SW480 (cell line): ENCODE measurements around the gene ELOVL3.
A peak's percentile ranks its signal among the peaks of the same experiment; 100 is the strongest.
"Not testable (repeated sequence)": the region's sequence is repeated elsewhere in the genome, so short reads cannot be mapped to it uniquely, and the experiment has no call there.

Experiments
- DNase-seq: peaks from one replicate; pipeline ENCODE4 v3.0.0-alpha.2; 2016; ENCODE audit warnings: low spot score

ELOVL3 gene

DNA sequence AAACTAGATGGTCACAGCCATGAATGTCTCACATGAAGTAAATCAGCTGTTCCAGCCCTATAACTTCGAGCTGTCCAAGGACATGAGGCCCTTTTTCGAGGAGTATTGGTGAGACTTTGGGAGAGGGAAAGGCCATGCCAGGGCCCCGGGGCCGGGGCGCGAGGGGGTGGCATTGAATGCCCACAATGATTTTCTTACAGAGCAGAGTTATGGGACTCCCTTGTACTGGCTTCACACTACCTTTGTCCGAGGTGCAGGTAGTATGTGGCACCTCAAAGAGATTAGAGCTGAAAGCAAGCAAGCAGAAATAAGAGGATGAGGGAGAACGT lies 407 bp downstream of the ELOVL3 start:
- no peak for DNase-seq

DNA sequence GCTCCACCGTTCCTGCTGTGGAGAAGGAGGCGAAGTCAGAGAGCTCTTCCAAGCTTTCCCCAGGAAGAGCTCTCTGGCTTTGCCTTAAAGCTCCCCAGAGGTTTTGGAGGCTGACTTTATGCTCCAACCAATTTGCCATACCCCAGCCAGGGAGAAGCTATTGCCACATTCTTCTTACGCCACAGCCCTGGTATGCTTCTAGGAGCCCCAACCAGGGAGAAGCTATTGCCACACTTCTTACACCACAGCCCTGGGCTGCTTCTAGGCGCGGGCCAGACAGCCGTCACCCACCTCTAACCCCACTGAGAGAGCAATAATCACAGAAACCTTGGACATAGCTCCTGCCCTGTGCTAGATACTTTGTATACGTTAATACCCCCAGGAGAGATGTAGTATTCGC lies 951 bp downstream of the ELOVL3 start:
- no peak for DNase-seq

DNA sequence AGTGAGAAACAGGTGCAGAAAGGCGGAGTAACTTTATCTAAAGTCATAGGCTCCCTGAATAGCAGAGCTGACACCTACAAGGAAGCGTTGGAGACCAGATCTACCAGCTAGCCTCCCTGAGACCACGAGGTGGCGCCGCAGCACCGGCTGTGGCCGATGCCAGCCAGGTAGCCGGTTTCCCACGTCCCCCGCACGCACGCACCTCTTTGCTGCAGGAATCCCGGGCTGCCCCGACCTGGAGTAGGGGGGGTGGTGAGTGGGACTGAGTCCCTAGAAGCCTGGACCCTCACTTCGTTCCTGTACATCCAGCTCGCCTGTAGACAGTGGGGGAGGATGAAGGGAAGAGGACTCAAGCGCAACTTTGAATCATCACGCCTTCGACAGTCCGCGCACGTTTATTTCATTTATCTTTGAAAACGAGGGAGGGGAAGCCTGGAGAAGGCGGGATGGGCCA lies 3.7 kb downstream of the ELOVL3 start:
- peak; percentile 86 for DNase-seq

DNA sequence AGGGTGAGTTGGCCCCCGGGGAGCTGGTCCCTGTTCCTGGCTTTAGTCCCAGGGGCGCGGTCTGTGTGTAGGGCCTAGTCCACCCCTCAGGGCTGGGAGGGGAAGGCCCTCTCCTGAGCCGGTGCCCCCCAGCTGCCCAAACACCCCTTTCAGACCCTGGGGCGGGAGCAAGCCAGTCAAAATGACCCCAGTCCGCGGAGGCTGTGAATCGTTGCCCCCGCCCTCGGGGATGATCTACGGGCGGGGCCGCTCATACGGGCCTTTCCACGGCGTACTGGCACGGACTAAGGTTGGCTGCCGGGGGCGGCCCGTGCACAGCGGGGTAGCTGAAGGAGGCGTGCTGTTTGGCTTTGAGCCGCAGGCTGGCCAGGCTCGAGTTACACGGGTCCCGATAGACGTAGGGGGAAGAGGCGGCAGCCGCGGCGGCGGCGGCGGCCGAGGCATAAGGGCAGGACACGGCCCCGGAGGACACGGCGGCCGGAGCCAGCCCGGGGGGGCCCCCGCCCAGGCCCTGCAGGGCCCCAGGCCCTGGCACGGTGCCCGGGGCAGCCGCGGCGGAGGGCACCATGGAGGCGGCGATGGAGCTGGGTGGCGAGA lies 4.3 kb downstream of the ELOVL3 start:
- peak; percentile 74 for DNase-seq

DNA sequence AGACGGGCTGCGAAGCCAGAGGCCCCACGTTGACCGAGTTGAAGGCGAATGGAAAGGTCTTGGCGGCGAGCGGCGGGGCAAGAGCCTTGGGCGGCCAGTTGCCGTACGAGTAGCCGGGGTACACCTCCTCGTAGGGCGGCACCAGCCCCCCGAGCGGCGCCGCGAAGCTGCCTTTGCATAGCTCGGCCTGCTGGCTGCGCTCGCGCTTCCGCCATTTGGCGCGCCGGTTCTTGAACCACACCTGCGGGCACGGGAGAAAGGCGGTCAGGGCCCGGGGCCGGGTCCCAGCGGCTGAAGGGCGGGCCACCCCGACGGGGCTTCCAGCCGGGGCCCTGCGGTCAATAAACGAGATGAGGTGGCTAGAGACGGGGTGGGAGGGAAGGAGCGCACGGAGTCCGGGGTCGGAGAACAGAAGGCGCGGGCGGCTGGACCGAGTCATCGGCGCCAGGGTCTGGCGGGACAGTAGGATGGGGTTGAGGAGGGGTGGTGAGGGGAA lies 4.8 kb downstream of the ELOVL3 start:
- DNase-seq = peak; percentile 26

DNA sequence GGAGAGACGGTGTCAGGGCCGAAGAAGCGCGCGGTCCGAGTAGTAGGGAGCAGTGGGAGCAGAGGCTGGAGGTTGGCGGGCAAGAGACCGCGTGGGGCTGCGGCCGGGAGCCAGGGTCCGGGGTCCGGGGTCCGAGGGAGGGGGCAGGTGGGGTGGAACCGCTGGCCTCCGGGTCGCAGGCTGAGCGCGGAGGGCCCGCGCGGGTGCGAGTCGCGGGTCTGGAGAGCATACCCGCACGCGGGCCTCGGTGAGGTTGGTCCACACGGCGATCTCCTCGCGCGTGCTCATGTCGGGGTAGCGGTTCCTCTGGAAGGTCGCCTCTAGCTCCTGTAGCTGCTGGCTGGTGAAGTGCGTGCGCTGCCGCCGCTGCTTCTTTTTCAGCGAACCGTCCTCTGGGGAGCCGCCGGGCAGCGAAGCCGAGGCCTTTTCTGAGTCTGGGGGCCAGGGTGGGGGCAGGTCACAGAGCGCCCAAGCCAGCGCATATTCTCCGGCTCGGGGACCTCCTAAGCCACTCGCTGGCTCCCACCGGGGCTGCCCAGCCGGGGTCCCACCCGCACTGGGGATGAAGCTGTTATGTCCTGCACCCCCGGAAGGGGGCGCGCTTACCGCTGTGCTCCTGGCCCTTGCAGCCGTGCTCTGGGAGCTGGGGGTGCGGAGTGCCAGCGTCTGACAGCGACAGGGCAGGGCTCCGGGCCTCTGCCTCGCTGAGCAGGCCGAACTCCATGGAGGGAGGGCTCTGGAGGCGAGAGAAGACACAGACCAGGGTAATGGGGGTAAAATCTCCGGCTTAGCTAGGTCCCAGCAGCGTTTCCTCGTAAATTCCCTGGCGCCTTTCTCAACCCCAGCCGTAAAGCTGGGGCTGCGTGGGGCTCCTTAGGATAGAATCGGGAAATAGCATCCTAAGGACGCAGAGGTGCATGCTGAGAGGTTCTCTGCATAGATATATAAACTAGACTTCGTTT lies 5.5 kb downstream of the ELOVL3 start:
- no peak for DNase-seq

DNA sequence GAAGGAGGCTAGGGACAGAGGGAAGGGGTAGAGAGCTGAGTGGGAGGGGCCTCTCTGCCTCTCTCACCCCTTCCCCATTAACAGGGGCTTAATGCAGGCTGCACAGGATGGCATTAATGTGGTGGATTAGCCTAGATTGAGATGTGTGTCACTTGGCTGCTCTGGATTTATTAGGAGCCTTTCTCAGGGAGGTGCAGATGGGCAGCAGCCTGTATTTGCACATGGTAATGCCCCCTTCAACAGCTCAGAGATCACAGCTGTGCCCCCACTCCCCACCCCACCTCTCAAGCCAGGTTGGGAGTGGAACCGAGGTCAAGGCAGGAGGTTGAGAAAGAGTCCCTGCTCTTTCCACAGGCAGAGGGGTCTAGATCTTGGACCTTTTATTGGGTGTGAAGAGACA lies 7.9 kb downstream of the ELOVL3 start:
- DNase-seq = no peak

DNA sequence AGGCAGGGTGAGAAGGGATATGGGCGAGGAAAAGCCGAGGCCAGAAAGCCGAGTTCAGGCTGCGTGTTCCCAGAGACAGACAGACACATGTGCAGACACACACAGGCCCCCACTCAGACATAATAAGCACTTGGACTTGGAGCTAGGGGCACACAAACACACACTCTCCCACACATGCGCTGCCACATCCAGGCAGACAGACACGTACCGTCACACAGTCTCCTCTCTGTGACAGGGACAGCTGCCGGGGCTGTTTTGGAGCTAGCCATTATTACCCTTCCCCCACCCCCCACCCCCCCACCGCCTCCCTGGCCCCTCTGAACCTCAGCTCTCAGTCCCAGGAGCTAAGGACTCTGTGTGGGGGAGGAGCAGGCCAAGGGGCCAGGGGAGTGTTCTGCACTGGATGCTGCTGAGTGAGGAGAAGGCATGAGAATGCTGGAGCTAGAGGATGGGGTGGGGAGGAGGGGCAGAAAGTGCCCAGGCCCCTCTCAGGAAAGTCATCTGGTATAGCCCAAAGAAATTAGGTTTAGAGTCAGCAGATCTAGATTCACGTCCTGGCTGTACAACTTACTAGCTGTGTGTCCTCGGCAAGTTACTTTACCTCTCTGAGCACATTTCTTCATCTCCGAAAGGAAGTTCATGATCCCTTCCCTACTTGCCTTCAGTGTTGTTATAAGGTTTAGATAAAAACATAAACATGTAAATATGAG lies 8.9 kb downstream of the ELOVL3 start:
- no peak for DNase-seq

DNA sequence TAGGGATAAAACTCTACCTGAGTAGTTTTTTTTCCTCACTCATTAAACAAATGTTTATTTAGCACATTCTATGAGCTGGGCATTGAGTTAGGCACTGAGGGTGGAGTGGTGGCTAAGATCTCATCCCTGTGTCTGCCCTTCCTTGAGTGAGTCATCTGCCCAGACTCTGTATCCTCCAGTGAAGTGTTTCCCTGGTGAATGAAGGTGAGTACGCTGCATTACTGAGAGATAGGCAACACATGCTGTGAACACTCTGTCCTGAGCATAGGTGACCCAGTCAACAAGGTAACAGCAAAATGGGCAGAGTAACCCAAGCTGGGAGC lies 9.5 kb downstream of the ELOVL3 start:
- DNase-seq = no peak

DNA sequence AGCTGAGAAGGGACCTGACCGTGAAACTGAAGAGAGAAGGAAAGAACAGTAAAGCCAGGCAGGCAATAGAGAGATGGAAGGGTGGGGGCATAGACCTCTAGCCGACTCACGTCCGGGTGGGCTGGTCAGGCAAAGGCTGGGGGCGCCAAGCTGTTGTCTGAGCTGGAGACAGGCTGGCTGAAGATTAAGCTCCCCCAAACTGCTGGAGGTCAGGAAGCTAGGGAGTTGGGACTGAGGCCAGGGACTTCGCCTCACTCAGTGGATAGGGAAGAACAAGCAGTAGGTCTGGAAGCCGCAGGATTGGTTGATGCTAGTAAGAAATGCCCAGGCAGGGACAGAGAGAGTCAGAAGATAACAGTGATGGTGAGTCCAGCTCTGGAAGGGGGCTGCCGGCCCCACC lies 9.9 kb downstream of the ELOVL3 start:
- DNase-seq = no peak

DNA sequence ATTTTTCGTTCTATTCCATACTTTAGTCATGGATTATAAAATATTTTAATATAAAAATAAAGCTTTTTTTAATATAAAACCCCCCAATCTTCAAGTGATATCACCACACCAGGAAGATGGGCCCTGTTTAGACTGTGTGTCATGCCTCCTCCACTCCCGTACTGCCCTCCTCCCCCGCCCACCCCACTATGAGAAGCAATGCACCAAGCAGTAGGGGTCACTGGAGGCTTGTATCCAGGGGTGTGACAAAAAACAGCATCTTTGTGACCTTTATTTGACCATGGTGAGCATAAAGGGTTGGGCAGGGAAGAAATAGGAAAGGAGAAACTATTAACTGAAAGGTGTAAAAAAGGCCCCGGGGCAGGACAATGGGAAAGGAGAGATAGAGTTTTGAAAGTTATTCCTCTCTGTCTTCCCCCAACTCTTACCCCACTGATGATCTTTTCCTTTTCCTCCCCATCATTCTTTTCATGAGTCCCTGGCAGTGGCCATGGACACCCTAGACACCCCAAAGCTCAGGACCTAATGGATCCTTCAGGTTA lies 11.7 kb downstream of the ELOVL3 start:
- no peak for DNase-seq

DNA sequence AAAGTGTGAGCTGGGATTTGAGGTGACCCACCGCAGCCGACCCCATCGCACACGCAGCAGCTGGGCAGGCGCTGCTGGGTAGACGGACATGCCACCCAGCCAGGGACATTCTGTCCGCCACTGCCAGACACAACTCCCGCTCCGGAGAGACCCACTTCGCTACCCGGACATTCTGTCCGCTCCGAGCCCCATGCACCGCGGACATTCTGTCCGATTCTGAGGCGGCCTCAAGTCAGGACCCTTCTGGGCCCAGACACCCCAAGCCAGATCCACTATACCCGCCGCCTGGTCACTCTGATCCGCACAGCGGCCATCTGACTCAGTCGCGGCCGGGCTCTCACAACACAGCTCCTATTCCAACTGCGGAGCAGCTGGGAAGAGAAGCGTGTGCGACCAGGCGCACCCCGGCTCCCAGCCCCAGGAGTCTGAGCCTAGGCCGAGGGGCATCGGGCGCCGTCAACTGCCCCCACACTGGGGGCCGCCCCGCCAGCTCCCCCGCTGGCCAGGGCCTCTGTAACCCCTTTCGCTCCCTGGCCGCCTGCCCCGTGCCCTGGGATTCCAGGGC lies 14.4 kb downstream of the ELOVL3 start:
- no peak for DNase-seq

DNA sequence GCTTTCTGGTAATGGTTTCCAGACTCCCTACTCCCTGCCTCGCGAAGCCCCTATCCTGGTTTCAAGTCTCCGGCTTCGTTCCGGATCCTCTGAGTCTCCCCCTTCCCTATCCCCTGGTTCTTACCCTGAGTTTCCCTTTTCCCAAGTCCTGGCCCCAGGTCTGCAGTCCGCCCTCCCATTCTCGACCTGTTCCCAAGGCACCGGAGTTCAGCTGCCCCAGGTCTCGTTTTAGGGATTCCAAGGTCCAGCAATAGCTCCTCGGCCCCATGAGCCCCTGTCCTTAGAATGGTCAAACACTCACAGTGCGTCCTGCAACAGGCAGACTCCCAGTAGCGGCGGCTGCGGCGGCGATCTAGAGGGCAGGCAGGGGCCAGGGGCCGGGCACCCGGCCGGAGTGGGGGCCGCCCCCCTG lies 14.9 kb downstream of the ELOVL3 start:
- no peak for DNase-seq

DNA sequence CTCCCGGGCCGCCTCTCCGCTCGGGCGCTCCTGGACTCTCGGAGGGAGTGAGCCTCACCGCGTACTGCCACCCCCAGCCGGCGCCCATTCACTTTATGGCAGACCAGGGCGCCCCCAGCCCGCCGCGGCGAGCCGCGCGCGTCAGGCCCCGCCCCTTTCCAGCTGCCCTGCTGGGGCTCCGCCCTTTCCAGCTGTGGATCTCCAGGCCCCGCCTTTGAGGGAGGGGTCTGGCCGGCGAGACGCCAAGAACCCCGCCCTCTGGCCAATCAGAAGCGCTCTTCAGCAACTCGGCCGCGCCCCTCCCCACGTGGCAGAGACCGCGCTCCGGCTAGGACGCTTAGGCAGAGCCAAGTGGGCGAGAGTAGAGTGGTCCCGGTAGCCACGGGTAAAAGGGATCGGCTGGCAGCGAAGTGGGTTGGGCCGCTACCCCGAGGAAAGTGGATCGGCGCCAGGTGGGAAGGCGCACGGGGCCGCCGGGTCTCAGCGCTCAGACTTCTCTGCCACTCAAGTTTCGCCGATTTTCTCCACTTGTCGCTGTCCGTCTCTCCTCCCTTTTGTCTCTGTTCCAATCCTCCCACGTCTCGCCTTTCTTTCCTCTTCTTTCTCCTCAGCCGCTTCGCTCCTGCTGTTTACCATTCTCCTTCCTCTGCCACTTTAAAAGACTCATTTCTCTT lies 15.5 kb downstream of the ELOVL3 start, which contains the start of gene PITX3:
PITX3 (minus strand) TSS at position 69 of the 674 bp plus-strand sequence. CDS start 9,432 bp downstream, outside the sequence.
- DNase-seq = peak; percentile 85

DNA sequence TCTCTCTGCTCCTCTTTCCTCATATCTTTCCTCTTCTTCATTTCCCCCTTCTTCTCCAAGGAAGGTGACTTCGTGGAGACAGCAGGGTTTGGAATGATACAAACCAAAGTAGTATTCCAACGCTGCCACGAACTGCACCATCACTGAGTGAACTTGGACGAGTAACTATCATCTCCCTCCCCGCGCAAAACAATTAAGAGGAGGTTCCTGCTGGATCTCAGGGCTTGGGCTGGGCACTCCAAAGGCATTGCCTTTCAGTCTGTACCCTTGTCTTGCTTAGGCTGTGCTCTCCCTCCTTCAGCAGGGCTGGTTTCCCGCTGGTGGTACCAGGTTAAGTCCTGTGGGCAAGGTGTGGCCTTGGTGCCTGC lies 16.0 kb downstream of the ELOVL3 start:
- no peak for DNase-seq

DNA sequence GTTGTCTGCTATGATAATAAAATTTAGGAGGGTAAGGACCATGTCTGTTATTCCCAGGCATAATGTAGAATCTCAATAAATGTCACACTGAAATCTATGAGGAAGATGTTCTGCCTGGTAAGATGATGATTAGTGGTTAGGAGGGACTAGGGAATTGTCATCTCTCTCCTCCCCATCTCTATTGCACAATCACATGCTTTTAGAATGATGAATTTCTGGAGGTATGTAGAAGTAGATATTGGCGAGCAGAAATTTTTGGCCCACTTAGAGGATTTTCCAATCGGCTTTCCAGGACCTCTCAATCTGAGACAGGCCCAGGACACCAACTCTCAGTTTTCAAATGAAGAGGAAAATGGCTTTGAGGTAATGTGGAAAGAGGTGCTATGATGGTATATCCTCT lies 17.2 kb downstream of the ELOVL3 start:
- DNase-seq = no peak

DNA sequence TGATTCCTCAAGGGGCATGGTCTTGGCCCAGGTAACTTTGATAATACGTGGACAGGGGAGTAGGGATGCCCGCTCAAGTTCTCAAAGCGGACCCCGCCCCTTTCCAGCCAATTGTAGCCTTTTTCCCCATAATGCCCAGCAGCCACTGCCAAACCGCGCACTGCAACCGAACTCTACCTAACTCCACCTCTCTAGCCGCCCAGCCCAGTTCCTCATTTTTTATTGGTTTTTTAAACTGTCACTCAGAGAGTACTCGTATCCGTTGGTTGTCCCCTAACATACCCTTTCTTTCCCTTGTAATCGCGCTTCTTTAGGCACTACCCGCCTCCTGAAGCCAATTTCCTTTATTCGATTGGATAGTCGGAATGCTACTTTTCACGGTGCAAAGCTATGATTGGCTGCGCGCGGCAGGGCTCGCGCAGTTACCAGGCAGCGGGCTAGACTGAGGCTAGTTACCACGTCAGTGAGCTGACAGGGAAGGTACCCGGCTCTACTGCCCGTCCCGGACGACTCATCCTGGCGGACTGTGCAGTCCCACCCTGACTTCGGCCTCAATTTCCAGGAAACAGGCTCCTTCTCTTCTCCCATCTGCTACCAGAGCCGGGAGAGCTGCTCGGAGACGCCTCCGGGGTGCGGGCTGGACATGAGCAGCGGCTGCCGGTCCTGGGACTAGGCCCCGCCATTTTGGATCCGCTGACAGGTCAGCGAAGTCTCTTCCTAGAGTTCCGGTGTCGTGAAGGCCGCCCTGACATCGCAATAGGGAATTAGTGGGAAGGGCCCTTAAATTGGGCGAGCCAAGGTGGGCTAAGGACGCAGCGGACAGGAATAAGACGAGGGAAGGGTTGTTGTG lies 19.2 kb downstream of the ELOVL3 start, which contains the start of gene GBF1:
GBF1 (plus strand) TSS at position 451 of the 850 bp plus-strand sequence. CDS start 13,407 bp downstream, outside the sequence.
- peak; percentile 100 for DNase-seq

DNA sequence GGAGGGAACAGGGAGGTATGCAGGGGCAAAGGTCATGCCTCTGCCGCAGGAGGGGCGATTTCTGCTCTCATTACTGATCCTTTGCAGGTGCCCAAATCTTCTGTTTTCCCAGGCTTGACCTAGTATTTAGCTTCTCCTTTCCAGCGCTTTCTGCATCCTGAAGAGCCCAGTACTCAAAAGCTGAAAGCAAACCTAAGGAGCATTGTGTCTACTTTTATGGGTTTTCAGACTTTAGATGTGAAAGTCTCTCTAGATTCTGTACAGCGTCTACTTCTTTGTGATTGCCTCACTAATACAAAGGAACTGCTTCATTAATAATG lies 19.8 kb downstream of the ELOVL3 start:
- no peak for DNase-seq

DNA sequence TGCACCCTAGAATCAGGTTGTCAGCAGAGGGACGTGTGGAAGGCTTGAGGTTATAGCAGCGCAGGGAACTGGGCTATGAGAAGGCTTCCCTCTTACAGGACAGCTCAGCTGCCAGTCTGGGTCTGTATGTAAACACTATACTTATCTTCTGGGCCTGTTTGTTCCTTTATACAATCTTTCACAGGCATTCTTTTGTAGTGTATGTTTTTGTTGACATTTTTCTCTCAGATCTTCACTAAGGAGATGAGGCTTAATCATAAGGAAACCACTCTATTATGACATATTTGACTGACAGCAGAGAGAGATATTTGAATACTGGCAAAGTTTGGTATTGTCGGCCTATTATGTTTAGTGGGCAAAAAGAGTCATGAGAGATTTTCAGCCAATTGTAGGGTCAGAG lies 20.2 kb downstream of the ELOVL3 start:
- no peak for DNase-seq

DNA sequence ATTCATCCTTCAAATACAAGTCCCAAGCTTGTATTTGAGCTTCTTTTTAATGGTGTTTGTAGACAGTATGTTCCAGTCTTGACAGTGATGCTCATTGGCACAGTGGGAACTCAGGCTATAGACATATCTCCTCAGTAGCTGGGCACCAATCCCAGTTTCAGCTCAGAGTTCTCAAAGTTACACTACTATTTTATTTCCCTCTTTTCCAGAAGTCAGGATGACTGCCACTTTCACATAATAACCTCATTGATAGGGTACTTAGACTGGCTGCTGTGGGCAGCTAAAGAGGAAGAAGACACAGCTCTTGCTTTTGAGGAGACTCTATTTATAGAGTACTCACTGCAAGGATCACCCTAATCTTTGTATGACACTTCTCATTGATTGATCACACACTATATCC lies 21.6 kb downstream of the ELOVL3 start:
- DNase-seq = no peak

DNA sequence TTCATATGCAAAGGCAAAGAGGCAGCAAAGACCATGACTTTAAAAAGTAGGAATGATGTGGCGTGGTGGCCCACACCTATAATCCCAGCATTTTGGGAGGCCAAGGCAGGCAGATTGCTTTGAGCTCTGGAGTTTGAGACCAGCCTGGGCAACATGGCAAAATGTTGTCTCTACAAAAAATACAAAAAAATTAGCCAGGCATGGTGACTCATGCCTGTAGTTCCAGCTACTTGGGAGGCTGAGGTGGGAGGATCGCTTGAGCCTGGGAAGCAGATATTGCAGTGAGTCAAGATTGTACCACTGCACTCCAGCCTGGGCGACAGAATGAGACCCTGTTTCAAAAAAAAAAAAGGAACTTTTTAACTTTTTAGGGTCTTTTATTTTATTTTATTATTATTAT lies 26.4 kb downstream of the ELOVL3 start:
- not testable (repeated sequence) for DNase-seq
